Measurements from ENCODE around the gene ARL5B. TPM values are rescaled to one million over a fixed set of nuclear protein-coding genes. Genes with fewer than 3 reads are reported as not detected.
"Not testable (repeated sequence)": the region's sequence is repeated elsewhere in the genome, so short reads cannot be mapped to it uniquely, and the experiment has no call there.

ARL5B gene
- total RNA-seq, 1 donor from 2014 or later: 19.0 TPM

DNA sequence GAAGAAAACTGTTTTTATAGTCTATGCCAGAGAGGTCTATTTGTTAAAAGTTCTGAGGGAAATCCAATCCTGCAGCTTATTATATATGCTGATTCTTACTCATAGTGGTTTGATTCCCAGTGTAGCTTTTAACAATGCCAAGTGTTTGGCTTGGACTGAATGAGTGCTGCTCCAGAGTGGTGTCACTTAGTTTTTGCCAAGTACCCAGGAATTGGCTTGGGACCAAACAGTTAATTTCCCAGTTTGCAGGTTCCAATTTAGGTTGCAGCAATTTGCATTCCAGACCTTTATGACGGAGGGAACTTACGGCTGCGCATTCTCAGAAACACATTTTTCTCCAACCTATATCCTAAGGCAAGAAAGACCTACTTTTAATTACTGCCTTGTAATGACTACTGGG, 40.2 kb upstream of the ARL5B start:
- TF ChIP-seq, protein P1, sequence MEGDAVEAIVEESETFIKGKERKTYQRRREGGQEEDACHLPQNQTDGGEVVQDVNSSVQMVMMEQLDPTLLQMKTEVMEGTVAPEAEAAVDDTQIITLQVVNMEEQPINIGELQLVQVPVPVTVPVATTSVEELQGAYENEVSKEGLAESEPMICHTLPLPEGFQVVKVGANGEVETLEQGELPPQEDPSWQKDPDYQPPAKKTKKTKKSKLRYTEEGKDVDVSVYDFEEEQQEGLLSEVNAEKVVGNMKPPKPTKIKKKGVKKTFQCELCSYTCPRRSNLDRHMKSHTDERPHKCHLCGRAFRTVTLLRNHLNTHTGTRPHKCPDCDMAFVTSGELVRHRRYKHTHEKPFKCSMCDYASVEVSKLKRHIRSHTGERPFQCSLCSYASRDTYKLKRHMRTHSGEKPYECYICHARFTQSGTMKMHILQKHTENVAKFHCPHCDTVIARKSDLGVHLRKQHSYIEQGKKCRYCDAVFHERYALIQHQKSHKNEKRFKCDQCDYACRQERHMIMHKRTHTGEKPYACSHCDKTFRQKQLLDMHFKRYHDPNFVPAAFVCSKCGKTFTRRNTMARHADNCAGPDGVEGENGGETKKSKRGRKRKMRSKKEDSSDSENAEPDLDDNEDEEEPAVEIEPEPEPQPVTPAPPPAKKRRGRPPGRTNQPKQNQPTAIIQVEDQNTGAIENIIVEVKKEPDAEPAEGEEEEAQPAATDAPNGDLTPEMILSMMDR (IDR thresholded peaks at IDR 0.05): no peak
- no peaks in the 10 kb centered on the region for H3K27me3 Mint-ChIP-seq (ENCODE audit: unreplicated experiment)
- H3K4me3 Mint-ChIP-seq (ENCODE audit: unreplicated experiment): no peak overlapping the region
- H3K36me3 Mint-ChIP-seq (ENCODE audit: unreplicated experiment): peaks cover 14% of the 10 kb centered on the region
- DNase-seq (ENCODE audit: extremely low spot score, unreplicated experiment): no peak
- H3K4me1 Mint-ChIP-seq (ENCODE audit: unreplicated experiment): no peaks in the 10 kb centered on the region
- no peaks in the 10 kb centered on the region for H3K9me3 Mint-ChIP-seq (ENCODE audit: unreplicated experiment)
- no peak overlapping the region for H3K27ac Mint-ChIP-seq (ENCODE audit: unreplicated experiment)

DNA sequence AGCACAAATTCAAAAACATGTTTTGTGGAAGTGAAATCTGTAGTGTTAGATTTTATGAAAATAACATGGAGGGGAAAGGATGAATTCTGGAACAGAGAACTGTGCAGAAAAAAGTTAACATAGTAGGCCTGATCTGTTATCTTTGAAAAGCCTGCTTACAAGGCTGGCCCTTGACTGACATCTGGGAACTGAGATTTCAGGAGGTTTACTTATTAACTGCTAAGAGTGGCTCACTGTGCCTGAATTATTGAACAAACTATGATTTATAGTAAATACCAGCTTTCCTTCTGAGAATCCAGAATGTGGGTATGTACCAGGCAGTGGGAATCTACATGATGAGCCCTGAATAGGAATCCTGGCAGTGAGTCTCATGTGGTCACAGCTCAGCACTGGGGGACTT, 38.4 kb upstream of the ARL5B start:
- Mint-ChIP-seq H3K36me3 (ENCODE audit: unreplicated experiment) (peaks cover 14% of the 10 kb centered on the region), H3K9me3 (ENCODE audit: unreplicated experiment) (no peaks in the 10 kb centered on the region), H3K27ac (ENCODE audit: unreplicated experiment) (no peak overlapping the region), H3K4me1 (ENCODE audit: unreplicated experiment) (no peaks in the 10 kb centered on the region), H3K4me3 (ENCODE audit: unreplicated experiment) (no peak overlapping the region), H3K27me3 (ENCODE audit: unreplicated experiment) (no peaks in the 10 kb centered on the region)
- TF ChIP-seq, protein P1 (IDR thresholded peaks at IDR 0.05): no peak
- DNase-seq (ENCODE audit: extremely low spot score, unreplicated experiment): no peak

DNA sequence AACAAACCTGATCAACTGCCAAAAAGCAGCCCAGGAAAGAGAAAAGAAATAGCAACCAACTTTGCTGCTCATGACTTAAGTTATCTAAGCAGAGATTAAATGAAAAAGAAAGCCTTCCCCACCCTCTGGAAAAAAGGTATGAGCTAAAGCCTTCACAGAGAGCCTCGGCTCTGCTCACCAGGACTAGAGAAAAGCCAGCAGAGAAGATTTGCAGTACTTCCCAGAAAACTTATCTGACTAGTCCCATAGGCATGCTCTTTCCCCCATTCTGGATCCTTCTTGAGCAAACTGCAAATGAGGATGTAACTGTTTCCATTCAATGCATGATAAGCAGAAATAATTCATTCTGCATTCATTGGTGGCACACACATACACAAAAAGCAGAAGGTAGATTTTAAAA, 35.6 kb upstream of the ARL5B start:
- not testable (repeated sequence) for H3K27ac Mint-ChIP-seq (ENCODE audit: unreplicated experiment); H3K4me1 Mint-ChIP-seq (ENCODE audit: unreplicated experiment); H3K36me3 Mint-ChIP-seq (ENCODE audit: unreplicated experiment); DNase-seq (ENCODE audit: extremely low spot score, unreplicated experiment); H3K27me3 Mint-ChIP-seq (ENCODE audit: unreplicated experiment); H3K9me3 Mint-ChIP-seq (ENCODE audit: unreplicated experiment); H3K4me3 Mint-ChIP-seq (ENCODE audit: unreplicated experiment)

DNA sequence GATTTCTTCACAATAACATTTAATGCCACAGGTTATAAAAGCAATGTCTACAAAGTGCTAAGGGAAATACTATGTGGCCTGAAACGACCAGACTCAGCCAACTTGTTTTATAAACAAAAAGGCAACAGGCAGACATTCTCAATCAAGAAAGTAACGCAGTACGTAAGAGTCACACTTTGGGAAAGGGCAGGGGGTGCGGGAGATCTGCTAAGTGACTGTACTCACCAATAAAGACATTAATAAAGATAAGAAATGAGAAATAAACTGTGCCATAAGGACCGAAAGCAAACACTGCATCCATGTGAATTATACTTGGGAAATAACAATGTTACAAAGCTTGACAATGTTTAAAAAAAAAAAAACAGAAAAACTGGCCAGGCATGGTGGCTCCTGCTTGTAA, 33.3 kb upstream of the ARL5B start:
- Mint-ChIP-seq H3K27me3 (ENCODE audit: unreplicated experiment) (no peaks in the 10 kb centered on the region), H3K27ac (ENCODE audit: unreplicated experiment) (no peak overlapping the region), H3K4me1 (ENCODE audit: unreplicated experiment) (peaks cover 8% of the 10 kb centered on the region), H3K4me3 (ENCODE audit: unreplicated experiment) (no peak overlapping the region), H3K9me3 (ENCODE audit: unreplicated experiment) (peaks cover 5% of the 10 kb centered on the region), H3K36me3 (ENCODE audit: unreplicated experiment) (peaks cover 3% of the 10 kb centered on the region)
- no peak for DNase-seq (ENCODE audit: extremely low spot score, unreplicated experiment)
- TF ChIP-seq, protein P1 (IDR thresholded peaks at IDR 0.05): no peak

DNA sequence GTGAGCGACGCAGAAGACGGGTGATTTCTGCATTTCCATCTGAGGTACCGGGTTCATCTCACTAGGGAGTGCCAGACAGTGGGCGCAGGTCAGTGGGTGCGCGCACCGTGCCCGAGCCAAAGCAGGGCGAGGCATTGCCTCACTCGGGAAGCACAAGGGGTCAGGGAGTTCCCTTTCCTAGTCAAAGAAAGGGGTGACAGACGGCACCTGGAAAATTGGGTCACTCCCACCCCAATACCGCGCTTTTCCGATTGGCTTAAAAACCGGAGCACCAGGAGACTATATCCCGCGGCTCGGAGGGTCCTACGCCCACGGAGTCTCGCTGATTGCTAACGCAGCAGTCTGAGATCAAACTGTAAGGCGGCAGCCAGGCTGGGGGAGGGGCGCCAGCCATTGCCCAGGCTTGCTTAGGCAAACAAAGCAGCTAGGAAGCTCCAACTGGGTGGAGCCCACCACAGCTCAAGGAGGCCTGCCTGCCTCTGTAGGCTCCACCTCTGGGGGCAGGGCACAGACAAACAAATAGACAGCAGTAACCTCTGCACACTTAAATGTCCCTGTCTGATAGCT, 31.7 kb upstream of the ARL5B start:
- H3K9me3 Mint-ChIP-seq (ENCODE audit: unreplicated experiment); H3K27me3 Mint-ChIP-seq (ENCODE audit: unreplicated experiment); H3K36me3 Mint-ChIP-seq (ENCODE audit: unreplicated experiment); H3K4me1 Mint-ChIP-seq (ENCODE audit: unreplicated experiment): not testable (repeated sequence)
- peak; percentile 89 for DNase-seq (ENCODE audit: extremely low spot score, unreplicated experiment)
- H3K27ac Mint-ChIP-seq (ENCODE audit: unreplicated experiment): peak overlapping the region; percentile 89
- H3K4me3 Mint-ChIP-seq (ENCODE audit: unreplicated experiment): peak overlapping the region; percentile 83

DNA sequence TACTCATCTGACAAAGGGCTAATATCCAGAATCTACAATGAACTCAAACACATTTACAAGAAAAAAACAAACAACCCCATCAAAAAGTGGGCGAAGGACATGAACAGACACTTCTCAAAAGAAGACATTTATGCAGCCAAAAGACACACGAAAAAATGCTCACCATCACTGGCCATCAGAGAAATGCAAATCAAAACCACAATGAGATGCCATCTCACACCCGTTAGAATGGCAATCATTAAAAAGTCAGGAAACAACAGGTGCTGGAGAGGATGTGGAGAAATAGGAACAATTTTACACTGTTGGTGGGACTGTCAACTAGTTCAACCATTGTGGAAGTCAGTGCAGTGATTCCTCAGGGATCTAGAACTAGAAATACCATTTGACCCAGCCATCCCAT, 26.7 kb upstream of the ARL5B start:
- not testable (repeated sequence) for H3K27me3 Mint-ChIP-seq (ENCODE audit: unreplicated experiment); DNase-seq (ENCODE audit: extremely low spot score, unreplicated experiment); H3K4me3 Mint-ChIP-seq (ENCODE audit: unreplicated experiment); H3K27ac Mint-ChIP-seq (ENCODE audit: unreplicated experiment); H3K4me1 Mint-ChIP-seq (ENCODE audit: unreplicated experiment); H3K36me3 Mint-ChIP-seq (ENCODE audit: unreplicated experiment); H3K9me3 Mint-ChIP-seq (ENCODE audit: unreplicated experiment)

DNA sequence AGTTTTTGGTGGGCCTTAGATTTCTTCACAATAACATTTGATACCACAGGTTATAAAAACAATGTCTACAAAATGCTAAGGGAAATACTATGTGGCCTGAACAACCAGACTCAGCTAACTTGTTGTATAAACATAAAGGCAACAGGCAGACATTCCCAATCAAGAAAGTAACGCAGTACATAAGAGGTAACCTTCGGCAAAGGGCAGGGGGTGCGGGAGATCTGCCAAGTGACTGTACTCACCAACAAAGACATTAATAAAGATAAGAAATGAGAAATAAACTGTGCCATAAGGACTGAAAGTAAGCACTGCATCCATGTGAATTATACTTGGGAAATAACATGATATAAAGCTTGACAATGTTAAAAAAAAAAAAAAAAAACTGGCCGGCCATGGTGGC, 23.2 kb upstream of the ARL5B start:
- H3K4me1 Mint-ChIP-seq (ENCODE audit: unreplicated experiment): no peaks in the 10 kb centered on the region
- no peak for DNase-seq (ENCODE audit: extremely low spot score, unreplicated experiment)
- H3K27me3 Mint-ChIP-seq (ENCODE audit: unreplicated experiment): no peaks in the 10 kb centered on the region
- H3K27ac Mint-ChIP-seq (ENCODE audit: unreplicated experiment): no peak overlapping the region
- H3K4me3 Mint-ChIP-seq (ENCODE audit: unreplicated experiment): no peak overlapping the region
- H3K9me3 Mint-ChIP-seq (ENCODE audit: unreplicated experiment): no peaks in the 10 kb centered on the region
- TF ChIP-seq, protein P1 (IDR thresholded peaks at IDR 0.05): no peak
- peaks cover 2% of the 10 kb centered on the region for H3K36me3 Mint-ChIP-seq (ENCODE audit: unreplicated experiment)

DNA sequence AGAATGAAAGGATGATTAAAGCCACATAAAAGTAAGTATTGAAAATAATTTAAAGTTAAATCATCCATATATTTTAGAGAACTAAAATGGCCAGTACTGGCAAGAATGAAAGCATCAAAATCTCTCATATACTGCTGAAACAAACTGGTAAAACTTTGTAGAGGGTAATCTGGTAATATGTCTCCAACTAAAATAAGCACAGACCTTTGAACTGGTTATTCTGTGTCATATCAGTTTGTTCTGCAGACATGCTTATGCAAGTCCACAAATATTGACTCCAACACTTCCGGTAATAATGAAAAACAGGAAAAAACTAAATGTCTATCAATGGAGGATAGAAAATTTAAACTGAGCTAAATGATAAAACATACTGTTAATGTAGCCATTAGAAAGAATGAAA, 21.8 kb upstream of the ARL5B start:
- not testable (repeated sequence) for H3K4me1 Mint-ChIP-seq (ENCODE audit: unreplicated experiment); H3K27me3 Mint-ChIP-seq (ENCODE audit: unreplicated experiment); H3K4me3 Mint-ChIP-seq (ENCODE audit: unreplicated experiment); H3K27ac Mint-ChIP-seq (ENCODE audit: unreplicated experiment); DNase-seq (ENCODE audit: extremely low spot score, unreplicated experiment); H3K9me3 Mint-ChIP-seq (ENCODE audit: unreplicated experiment); H3K36me3 Mint-ChIP-seq (ENCODE audit: unreplicated experiment)

DNA sequence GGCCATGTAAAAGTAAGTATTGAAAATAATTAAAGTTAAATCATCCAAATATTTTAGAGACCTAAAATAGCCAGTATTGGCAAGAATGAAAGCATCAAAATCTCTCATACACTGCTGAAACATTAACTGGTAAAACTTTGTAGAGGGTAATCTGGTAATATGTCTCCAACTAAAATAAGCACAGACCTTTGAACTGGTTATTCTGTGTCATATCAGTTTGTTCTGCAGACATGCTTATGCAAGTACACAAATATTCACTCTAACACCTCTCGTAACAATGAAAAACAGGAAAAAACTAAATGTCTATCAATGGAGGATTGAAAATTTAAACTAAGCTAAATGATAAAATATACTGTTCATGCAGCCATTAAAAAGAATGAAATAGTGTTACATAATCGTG, 19.5 kb upstream of the ARL5B start:
- not testable (repeated sequence) for H3K36me3 Mint-ChIP-seq (ENCODE audit: unreplicated experiment); H3K27ac Mint-ChIP-seq (ENCODE audit: unreplicated experiment); H3K9me3 Mint-ChIP-seq (ENCODE audit: unreplicated experiment); H3K4me1 Mint-ChIP-seq (ENCODE audit: unreplicated experiment); DNase-seq (ENCODE audit: extremely low spot score, unreplicated experiment); H3K4me3 Mint-ChIP-seq (ENCODE audit: unreplicated experiment); H3K27me3 Mint-ChIP-seq (ENCODE audit: unreplicated experiment)
